Measurements from ENCODE around the gene ADAMTS20. TPM values are rescaled to one million over a fixed set of nuclear protein-coding genes. Genes with fewer than 3 reads are reported as not detected.

Gene ADAMTS20
- total and polyA plus RNA-seq, 2 donors (not counting 3 experiments of a cell fraction or from before 2014, with no cell fraction given): not detected

- no peak for FAIRE-seq
Measured at GRCh38 chr12:43556057-43556456, 4.1 kb upstream of the ADAMTS20 start.

More at GRCh38 chr12:43556057-43556456, 4.1 kb upstream of the ADAMTS20 start:
- Histone ChIP-seq H2AFZ (ENCODE audit: low read depth, low read length) (no peak overlapping the region), H3K4me1 (ENCODE audit: control insufficient read depth, extremely low read depth, insufficient read depth, low read length) (no peaks in the 10 kb centered on the region), H3K27me3 (ENCODE audit: control insufficient read depth in 2 of 2, insufficient read depth in 2 of 2, low read length in 2 of 2) (peaks cover 16 to 24% of the 10 kb centered on the region in 2 experiments), H3K79me2 (ENCODE audit: control insufficient read depth, insufficient read depth, low read length) (no peaks in the 10 kb centered on the region), H3K36me3 (ENCODE audit: control insufficient read depth in 2 of 2, extremely low read depth in 1 of 2, insufficient read depth in 2 of 2, low read length in 2 of 2) (no peaks in the 10 kb centered on the region), H3K4me3 (replicated peaks in 1 of 3; ENCODE audit: insufficient read depth in 1 of 3, low read depth in 1 of 3, low read length in 3 of 3) (no peak overlapping the region), H4K20me1 (replicated peaks; ENCODE audit: control insufficient read depth, extremely low read depth, insufficient read depth, low read length) (no peaks in the 10 kb centered on the region), H3K9me1 (replicated peaks; ENCODE audit: control insufficient read depth, extremely low read depth, insufficient read depth, low read length) (no peaks in the 10 kb centered on the region), H3K4me2 (ENCODE audit: insufficient read depth, low read length) (no peak overlapping the region), H3K27ac (ENCODE audit: insufficient read depth, low read depth, low read length) (no peak overlapping the region), H3K9me3 (replicated peaks; ENCODE audit: control insufficient read depth, insufficient read depth, low read length) (no peaks in the 10 kb centered on the region), H3K9ac (replicated peaks; ENCODE audit: extremely low read depth, insufficient read depth, low read length) (no peak overlapping the region)
- TF ChIP-seq MYC (IDR thresholded peaks at IDR 0.05; ENCODE audit: low read depth, low read length): no peak
- TF ChIP-seq FOS (IDR thresholded peaks at IDR 0.05; ENCODE audit: borderline replicate concordance, insufficient read depth, low read length): no peak
- TF ChIP-seq, protein P1, sequence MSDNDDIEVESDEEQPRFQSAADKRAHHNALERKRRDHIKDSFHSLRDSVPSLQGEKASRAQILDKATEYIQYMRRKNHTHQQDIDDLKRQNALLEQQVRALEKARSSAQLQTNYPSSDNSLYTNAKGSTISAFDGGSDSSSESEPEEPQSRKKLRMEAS (IDR thresholded peaks at IDR 0.05; ENCODE audit: insufficient read depth, insufficient read length): no peak
- no peak for TF ChIP-seq CTCF (IDR thresholded peaks at IDR 0.05; ENCODE audit: extremely low read depth in 1 of 2, insufficient read depth in 1 of 2, low read depth in 1 of 2, low read length in 2 of 2)
- TF ChIP-seq POLR2A (IDR thresholded peaks at IDR 0.05; ENCODE audit: low read depth, low read length): no peak
- no peak for TF ChIP-seq EZH2 (IDR thresholded peaks at IDR 0.05; ENCODE audit: borderline replicate concordance, low read depth, low read length, severe bottlenecking)
- TF ChIP-seq GATA2 (IDR thresholded peaks at IDR 0.05; ENCODE audit: insufficient read depth, insufficient read length, low read depth, low read length): no peak
- no peak for TF ChIP-seq JUN (IDR thresholded peaks at IDR 0.05; ENCODE audit: borderline replicate concordance, insufficient read depth, insufficient read length, low read depth)
- no peak for TF ChIP-seq POLR2AphosphoS5 (IDR thresholded peaks at IDR 0.05; ENCODE audit: insufficient read depth, low read depth, low read length)
- no peak for DNase-seq (ENCODE audit: low read depth, low spot score)
- ChIA-PET CTCF (no interaction called here), POLR2A (no interaction called here)
- no TSS peak for BruUV-seq (replicated peaks)
- intact Hi-C loops (cut with micrococcal nuclease) (no loop called here), dilution Hi-C loops (cut with MboI; ENCODE audit: extremely low pct_ligation_motif_present, low sequenced_read_pairs) (no loop called here)
